ENCODE measurements around the gene LMBRD1. TPM values are rescaled to one million over a fixed set of nuclear protein-coding genes. Genes with fewer than 3 reads are reported as not detected.

The LMBRD1 gene
- total RNA-seq, 1 experiment from 2014 or later, result 17.0 TPM

- Histone ChIP-seq H4K91ac (ENCODE audit: insufficient read length, low read depth, low read length) (no peak overlapping the region), H3K9me3 (ENCODE audit: control insufficient read depth, low read depth, low read length) (no peaks in the 10 kb centered on the region), H2BK12ac (ENCODE audit: insufficient read length, low read depth, low read length) (no peak overlapping the region), H2BK5ac (ENCODE audit: insufficient read length, low read length) (no peak overlapping the region), H3K4me2 (ENCODE audit: insufficient read depth, insufficient read length, low read length) (no peak overlapping the region), H3K79me1 (ENCODE audit: insufficient read depth, low read depth, low read length, poor library complexity, severe bottlenecking) (no peaks in the 10 kb centered on the region), H3K4me1 (ENCODE audit: insufficient read depth, low read length) (no peaks in the 10 kb centered on the region; the same call in 1 of the 2 replicates), H2BK120ac (ENCODE audit: low read depth, low read length, poor library complexity, severe bottlenecking) (no peak overlapping the region), H3T11ph (ENCODE audit: low read length) (no peak overlapping the region), H2BK15ac (ENCODE audit: low read depth, low read length) (no peak overlapping the region), H3K27me3 (ENCODE audit: insufficient read depth, low read length) (no peaks in the 10 kb centered on the region), H3K4ac (ENCODE audit: low read depth, low read length) (no peak overlapping the region), H4K5ac (ENCODE audit: insufficient read length, low read depth, low read length) (no peak overlapping the region), H3K56ac (ENCODE audit: insufficient read length, low read depth, low read length) (no peak overlapping the region), H3K9ac (ENCODE audit: extremely low read depth, insufficient read length, low read length) (no peak overlapping the region), H2AFZ (ENCODE audit: low read length) (no peak overlapping the region), H2AK5ac (ENCODE audit: insufficient read length, low read length) (no peak overlapping the region), H2BK20ac (ENCODE audit: low read depth, low read length, poor library complexity, severe bottlenecking) (no peak overlapping the region), H3K18ac (ENCODE audit: insufficient read length, low read depth, low read length) (no peak overlapping the region), H3K23me2 (ENCODE audit: insufficient read length, low read depth, low read length, poor library complexity, severe bottlenecking) (no peaks in the 10 kb centered on the region), H4K20me1 (ENCODE audit: control insufficient read depth, insufficient read depth, insufficient read length) (no peaks in the 10 kb centered on the region), H3K23ac (ENCODE audit: insufficient read length, low read depth, low read length) (no peak overlapping the region), H3K79me2 (ENCODE audit: insufficient read depth, low read length) (no peaks in the 10 kb centered on the region), H3K27ac (ENCODE audit: insufficient read length, low read depth, low read length) (no peak overlapping the region), H4K8ac (replicated peaks; ENCODE audit: insufficient read length, low read depth, low read length) (no peak overlapping the region), H3K14ac (ENCODE audit: insufficient read depth, low read length) (no peak overlapping the region)
- peaks cover 13 to 26% of the 10 kb centered on the region in 2 experiments for H3K4me1 Mint-ChIP-seq
- TF ChIP-seq, protein P1, sequence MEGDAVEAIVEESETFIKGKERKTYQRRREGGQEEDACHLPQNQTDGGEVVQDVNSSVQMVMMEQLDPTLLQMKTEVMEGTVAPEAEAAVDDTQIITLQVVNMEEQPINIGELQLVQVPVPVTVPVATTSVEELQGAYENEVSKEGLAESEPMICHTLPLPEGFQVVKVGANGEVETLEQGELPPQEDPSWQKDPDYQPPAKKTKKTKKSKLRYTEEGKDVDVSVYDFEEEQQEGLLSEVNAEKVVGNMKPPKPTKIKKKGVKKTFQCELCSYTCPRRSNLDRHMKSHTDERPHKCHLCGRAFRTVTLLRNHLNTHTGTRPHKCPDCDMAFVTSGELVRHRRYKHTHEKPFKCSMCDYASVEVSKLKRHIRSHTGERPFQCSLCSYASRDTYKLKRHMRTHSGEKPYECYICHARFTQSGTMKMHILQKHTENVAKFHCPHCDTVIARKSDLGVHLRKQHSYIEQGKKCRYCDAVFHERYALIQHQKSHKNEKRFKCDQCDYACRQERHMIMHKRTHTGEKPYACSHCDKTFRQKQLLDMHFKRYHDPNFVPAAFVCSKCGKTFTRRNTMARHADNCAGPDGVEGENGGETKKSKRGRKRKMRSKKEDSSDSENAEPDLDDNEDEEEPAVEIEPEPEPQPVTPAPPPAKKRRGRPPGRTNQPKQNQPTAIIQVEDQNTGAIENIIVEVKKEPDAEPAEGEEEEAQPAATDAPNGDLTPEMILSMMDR (conservative IDR thresholded peaks at IDR 0.05), result no peak
- H3K27ac Mint-ChIP-seq, result no peak overlapping the region
- no CpG with 5 or more reads among the region's 2 CpGs for WGBS (ENCODE audit: extremely low coverage, insufficient read length, low lambda C conversion rate)
- H3K4me3 Mint-ChIP-seq, result no peak overlapping the region
- H3K9me3 Mint-ChIP-seq, result no peaks in the 10 kb centered on the region
- H3K27me3 Mint-ChIP-seq (ENCODE audit: low read depth), result no peaks in the 10 kb centered on the region
- H3K36me3 Mint-ChIP-seq (ENCODE audit: insufficient read depth in 1 of 3, low read depth in 3 of 3), result peaks cover 0 to 4% (median 0%) of the 10 kb centered on the region in 3 experiments; a peak in 1 of 7 replicates
- DNase-seq, result no peak
These were observed 171.9 kb downstream of the LMBRD1 start for GRCh38 chr6:69624944-69625343.

Other genes starting within 250 kb of the LMBRD1 start
- not detected in 2 replicates for gene COL19A1, start 69.5 kb upstream of the LMBRD1 start, total RNA-seq (2021)

All from H9 (cell line).